HCEC 1CT (cell line): Measurements from ENCODE around the gene ST6GALNAC3.

Source experiments
- DNase-seq: peaks from one replicate; pipeline ENCODE4 v3.0.0-alpha.2; 2017

The ST6GALNAC3 gene

DNA sequence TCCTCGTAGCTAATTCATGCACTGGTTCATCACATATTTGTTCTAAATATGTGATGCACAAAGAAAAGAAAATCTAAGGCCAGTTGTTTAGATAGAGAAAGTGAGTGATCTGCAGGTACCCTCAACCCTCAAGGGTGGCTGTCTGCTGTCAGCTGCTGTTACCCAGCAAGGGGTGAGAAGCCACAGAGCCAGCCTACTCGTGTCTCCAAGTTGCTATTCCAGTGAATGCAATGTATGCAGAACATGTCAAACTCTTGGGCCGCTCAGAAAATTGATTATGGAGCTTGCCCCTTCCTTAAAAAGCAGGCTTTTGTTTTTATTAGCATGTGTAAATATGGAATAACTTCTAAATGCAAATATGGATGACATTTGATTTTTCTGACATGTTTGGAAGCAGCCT, 456.4 kb downstream of the ST6GALNAC3 start:
- DNase-seq = no peak

DNA sequence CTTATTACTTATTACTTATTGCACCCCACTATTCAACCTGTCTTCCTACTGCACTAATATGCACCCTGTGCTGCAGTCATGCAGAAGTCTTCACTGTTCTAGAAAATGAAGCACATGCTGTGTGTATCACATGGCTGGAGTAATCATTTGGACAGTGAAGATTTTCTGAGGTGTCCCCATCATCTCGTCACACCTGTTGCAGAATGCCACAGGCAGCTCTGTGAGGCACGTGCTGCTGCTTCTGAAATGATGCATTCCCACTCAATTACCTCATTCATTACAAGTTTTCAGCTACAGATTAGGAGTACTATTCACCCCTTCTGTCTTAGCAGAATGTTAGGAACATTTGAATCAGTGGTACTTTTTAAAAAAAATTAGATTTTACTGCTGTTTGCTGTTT, 467.1 kb downstream of the ST6GALNAC3 start:
- no peak for DNase-seq

DNA sequence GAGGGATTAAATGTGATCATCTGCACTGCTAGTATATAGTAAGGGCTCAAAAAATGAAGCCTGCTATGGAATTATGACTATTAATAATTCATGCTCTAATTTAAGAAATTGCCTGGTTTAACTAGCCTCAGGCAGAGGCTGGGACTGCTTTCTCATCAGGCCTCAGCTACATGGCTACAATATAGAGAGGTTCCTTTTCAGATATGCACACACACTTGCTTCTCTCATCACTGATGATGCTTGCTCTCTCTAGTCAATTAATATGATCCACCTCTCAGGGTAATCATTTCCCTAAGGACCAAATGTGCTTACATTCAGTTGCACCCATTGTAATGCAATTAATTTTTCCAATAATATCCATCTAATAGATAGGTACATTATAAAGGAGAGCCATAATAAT, 467.8 kb downstream of the ST6GALNAC3 start:
- no peak for DNase-seq

DNA sequence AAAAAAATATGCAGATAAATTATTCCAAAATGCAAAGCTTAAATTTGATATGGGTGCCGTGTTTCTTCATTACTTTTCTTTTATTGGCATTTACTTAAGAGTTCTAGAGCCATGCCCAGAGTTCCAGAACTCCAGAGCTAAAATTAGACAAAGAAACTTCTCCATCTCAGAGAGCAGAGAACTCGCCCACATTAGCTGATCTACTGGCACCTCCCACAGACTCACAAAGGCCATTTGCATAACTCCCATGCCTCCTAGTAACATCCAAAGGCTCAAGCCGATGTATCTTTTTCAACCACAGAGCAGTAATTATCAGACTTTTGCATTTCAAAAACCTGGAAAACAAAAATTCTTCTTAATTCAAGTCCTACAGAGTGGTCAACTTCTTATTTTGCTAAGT, 468.9 kb downstream of the ST6GALNAC3 start:
- no peak for DNase-seq

DNA sequence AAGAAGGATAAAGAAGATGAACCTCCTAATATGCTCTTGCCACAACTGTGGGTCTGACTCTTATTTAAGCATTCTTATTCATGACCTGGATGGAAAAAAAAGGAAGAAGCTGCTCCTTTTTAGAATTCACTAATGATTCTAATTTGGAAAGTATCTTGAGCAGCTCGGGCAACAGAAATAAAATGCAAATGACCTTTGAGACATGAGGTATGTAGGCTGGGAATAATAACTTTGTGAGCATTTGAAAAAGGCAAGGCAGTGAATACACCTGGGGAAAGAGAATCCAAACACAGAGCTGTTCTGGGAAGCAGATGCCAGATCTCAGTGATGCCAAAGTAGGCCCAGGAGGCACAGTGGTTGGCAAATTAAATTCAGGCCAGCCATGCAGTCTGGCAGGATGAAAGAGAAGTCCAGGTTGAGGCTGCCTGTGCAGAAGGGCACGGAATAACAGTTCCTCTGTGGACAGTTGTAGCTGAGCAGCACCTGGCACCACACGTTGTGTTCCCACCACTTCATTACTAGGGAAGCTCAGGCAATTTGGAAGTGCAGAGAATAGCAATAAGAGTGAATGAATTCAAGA, 471.9 kb downstream of the ST6GALNAC3 start:
- DNase-seq = no peak

DNA sequence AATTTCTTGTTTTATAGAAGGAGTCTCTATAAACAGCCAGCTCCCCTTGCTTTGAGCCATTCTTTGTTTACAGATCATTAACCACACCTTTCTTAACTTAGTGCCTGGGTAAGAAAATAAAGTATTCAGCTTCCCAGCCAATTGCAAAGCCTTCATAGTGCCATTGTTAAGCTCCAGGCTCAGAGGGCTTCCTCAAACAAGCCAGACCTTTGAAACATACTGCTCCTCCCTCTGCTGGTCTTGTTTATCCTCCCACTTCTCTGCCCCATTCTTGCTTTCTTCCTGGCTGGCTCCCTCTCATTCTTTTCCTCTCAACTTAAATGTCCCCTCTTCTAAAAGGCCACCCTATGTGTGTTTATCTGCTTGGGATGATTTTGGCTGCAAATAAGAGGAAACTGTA, 473.4 kb downstream of the ST6GALNAC3 start:
- no peak for DNase-seq

DNA sequence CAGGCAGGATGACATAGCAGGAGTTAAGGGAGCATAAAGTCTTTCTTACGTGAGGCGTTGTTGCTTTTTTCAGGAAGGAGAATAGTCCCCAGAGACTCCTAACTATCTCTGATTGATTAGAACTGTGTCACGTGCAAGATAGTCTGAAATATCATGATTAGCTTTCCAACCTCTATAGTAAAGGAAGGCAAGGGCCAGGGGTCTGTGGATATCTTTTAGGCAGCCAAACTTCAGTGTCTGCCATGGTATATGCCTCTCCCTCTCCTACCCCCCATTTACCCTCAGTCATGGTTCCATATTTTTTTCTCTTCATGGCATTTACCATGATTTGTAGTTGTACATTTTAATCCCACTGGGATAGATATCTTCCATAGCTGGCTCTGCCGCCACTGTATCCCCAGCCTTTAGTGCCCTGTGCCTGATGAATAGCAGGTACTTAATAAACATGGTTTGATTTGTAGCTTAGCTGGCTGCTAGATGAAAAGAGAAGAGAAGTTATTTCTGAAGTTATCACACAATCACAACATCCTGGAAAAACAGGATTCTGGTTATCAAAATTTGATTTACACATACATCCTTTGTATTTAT, 474.1 kb downstream of the ST6GALNAC3 start:
- DNase-seq = no peak

DNA sequence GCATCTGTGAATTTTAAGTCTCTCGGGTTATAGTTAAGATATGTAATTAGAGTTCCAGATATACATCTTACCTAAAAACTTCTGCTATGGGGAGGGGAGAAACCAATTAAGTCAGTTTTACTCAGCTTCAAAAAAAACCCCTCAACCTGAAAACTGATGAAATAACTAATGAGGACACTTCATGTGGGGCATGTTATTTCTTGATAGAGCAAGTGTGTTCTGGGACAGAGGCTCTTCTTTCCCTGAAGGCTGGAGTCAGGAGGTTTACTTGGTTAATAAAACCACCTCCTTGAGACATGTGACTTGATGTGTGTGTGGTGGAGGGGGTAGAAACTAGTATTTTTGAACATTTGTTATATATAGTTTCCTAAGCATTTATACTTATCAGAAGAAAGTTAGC, 479.7 kb downstream of the ST6GALNAC3 start:
- DNase-seq = no peak

DNA sequence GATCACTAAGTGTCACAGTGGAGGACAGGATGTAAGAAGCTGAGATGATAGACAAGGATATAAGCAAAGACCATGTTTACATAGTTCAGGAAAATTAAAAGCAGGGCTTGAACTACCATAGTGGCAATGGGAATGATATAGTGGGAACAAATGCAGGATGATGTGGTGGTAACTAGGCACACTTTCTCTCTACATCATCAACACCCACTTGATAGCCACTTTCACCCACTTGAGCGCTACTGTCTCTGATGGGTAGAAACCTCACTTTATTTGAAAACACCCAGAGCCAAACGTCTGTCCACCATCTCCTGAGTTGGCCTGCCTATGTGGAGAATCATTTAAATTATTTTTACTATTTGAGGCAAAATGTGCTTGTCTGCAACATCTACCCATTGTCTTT, 487.7 kb downstream of the ST6GALNAC3 start:
- DNase-seq = no peak

DNA sequence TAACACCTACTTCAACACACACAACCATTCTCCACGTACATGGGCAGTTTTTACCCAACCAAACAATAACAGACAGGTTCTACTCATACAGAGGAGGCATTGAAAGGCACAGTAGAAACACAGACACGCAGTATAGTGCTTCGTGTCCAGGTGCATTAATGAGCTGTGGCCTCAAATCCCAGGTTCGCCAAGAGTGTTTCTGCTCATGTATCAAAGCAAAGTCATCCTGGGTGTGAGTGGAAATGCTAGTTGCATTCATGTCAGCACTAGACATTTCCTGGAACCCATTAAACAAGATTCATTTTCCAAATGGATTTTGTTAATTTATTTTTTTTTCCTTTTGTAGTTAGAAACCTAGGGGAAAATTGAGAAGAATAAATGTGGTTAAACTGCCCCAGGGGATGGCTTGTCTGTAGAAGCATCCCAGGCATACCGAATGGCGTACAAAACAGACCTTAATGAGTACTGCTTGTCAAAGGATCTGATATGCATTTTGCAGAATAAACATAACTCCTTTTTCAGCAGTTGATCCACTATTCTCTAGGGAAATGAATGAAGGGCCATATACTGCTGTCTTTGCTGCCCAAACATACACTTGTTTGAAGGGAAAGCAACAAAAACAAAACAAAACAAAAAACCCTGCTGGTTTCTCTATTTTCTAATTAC, 494.2 kb downstream of the ST6GALNAC3 start:
- DNase-seq = no peak

DNA sequence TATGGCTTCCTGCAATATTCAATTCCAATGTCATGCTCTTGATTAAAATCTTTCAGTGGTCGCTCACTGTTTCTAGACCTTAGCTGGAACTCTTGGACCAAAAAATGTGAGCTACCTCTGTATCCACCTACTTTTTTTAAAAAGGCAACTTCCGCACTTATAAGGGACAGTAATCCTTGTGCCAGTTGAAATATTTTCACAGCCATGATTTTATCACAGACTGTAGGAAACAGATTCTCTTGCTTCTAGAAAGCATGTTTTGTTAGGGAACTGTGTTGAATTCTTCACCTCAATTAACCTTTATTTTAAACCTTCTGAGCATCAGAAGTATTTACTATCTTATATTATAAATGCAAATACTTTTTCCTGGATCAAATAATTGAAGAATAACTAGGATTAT, 496.7 kb downstream of the ST6GALNAC3 start:
- no peak for DNase-seq

DNA sequence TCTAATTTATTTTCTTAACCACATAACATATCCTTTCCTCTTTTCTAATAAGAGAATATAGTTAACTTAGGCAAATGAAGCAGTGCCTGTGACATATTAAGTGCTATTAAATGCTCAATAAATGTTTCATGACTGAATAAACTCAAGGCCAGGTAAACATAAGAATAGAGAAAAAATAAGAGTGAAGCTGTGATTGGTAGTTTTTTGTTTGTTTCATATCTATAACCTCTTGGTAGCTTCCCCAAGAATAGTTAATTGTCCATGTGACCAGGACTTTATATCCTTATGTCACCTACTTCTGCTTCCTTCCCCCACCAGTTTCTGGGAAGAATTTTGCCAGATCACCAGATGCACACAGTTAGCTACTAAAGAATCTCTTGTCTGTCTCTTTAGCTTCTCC, 497.7 kb downstream of the ST6GALNAC3 start:
- no peak for DNase-seq

DNA sequence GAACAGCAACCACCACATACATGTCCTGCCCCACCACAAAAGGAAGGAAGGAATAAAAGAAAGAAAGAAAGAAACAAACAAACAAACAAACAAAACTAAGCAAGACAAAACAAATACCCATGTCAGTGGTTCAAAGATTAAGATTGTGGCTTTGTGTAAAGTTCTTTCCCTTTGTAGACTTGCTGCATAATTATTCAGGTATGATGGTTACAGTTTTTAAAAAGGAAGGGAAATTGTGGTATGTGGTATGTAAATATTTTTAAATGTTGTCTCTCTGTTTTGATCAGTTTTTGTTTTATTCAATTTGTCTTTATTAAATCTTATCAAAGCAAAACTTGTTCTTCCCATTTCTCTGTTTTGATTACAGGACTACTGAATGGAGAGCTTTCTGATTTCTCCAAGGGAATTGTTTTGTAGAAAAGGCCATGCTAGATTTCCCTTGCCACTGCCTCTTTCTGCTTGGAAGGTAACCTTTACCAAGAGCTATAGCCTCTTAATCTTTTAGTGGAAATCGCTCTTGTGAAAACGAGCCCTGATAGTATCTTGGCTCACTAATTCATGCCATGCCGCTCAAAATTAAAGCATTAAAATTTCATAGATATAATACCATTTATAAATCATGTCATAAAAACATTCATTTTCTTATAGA, 502.5 kb downstream of the ST6GALNAC3 start:
- no peak for DNase-seq

DNA sequence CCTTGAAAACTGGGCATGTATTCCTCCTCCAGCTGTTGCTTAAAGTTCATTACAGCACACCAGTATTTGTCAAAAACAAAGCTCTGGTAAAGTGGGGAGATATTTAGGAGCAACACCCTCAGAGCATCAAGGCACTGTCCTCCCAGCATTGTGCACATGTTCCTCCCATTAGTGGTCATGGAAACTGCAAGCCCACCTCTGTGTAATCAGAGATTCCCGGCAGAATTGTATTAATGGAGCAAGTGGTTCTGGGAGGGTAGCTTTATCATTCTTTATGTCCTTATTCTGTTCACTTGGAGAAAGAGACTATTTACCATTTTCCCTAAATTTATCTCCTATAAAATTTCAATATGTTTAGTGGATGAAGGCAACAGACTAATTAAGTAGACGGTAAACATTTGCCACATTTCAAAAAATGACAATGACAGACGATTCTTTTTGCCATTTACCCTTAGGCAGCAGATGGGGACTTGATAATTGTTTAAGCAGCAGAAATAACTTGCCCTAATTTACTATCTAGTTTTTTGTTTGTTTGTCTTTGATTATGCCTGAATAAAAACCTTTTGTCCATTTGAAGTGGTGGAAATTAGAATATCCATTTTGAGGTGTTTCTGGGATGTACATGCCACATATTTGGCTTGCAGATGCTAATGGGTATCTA, 503.1 kb downstream of the ST6GALNAC3 start:
- no peak for DNase-seq

DNA sequence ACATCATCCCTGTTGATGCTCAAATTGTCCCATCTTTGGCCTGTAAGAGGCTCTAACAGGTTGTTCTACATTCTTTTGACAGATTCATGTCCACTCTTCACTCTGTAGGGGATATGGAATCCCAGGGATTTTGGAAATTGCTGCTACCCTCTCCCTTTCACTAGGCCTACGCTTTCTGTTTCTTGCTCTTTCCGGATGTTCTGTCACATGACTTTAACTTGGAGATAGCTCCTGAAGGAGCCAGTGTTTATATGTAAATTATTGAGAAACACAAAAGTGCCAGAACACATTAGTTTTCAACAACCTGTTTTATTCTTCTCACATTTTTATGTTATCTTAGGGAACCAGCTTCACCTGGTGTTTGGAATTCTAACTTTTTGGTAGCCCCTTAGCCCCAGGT, 505.7 kb downstream of the ST6GALNAC3 start:
- no peak for DNase-seq

DNA sequence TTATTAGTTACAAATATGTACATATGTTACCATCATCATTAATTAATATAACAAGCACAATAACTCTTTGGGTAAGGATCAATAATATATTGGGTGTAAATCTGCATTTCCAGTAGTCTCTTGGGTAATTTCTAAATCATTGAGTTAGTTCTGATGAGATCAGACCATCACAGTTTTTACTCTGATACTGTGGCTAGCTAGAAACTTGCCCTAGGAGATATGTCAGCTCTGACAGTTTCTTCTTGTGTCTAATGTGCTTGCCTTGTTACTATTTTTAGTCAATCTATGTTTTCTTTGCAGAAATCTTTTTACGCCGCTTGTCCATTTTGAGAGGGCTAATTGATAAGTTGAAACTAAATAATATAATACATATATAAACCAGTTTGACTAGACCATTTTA, 507.2 kb downstream of the ST6GALNAC3 start:
- DNase-seq = no peak

DNA sequence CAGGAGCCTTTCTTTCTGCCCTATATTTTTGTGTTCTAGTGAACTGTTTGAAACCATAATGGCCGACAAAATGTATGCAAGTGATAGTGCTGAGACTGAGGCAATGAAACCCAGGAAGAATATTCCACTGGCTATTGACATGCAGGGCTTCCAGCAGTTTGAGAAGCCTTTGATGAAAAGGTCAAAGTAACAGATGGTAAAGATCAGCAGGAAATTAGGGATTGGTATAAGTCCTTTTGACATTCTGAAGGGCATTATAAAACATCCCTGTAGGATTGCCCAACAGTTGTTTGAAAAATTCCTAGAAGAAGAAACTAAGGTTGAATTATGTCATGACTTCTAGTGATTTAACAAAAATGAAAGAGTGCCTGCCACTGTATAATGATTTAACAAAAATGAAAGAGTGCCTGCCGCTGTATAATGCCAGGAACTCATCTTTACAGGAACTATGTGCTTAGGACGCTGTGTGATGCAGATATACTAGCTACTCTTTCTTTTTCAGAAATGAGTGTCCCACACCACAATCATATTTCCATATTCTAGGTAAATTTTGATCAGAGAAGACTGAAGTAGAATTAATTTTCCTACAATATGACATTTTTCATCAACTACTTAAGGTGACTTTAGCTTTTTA, 508.8 kb downstream of the ST6GALNAC3 start:
- no peak for DNase-seq

DNA sequence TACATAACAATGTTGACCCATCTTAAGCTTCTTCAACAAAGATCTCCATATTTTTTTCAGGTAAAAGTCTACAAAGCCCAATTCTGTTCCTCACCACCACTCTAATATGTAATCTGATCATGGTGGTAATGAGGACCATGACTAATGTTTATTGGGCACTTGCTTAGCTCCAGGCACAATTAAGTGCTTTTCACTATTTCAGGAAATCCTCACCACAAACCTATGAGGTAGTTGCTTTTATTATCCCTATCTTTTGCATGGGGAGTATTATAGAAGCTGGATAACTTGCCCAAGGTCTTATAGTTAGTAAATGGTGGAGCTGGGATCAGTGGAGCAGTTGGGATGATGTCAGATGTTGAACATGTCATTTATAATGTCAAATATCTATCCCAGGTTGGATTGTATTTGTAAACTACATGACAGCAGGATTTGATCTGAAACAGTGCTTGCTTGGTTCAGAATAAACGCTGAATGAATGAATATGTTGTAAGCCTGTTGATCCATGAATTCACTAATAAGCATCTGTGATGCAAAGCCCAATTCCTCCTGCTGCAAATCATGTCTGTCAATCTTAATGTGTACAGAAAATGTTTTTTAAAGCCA, 509.4 kb downstream of the ST6GALNAC3 start:
- DNase-seq = no peak

DNA sequence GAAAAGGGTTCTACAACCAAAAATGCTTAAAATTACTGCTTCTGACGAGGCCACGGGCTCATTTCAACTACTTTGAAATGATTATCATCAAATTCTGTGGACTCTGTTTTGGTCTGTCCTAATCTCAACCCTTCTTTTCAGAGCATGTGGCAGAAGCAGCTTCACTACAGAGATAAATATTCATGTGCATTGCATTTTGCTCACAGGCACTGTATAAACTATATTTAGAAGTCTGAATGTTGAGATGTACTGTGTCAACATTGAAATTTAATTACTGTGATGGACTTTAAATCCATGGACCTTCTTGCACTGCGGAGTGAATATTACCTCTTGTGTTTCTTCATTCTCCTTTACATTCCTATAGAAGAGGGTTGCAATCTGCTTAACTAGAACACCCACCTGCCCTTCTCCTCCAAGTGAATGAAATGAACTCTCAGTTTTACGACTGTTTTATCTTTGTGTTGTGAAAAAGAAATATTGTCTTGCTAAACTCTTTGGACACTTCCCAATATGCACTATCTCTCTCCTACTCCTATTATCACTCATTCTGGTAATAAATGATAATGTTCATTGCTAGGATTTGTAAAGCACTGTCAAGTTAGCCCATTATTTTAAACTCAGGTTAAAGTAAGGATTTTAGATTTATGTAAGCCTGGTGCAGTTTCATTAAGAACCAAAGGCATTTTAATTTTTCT, 511.6 kb downstream of the ST6GALNAC3 start:
- no peak for DNase-seq

DNA sequence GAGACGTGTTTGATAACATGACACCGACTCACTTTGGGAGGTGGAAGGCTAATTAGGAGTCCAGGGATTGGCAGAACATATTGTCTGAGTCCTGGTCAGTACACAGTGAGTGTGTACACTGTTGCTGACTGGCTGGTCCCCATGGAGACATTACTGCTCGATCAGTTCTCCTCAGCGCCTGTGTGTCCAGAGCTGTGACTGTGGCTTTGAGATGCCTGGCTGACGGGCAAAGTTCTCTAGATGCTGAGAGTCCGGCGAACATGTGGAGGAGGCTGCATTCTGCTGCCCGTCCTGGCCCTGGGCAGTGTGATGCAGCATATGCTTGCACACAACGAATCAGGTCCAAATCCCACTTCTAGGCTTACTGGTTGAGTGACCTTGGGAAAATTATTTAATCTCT, 512.7 kb downstream of the ST6GALNAC3 start:
- DNase-seq = no peak

DNA sequence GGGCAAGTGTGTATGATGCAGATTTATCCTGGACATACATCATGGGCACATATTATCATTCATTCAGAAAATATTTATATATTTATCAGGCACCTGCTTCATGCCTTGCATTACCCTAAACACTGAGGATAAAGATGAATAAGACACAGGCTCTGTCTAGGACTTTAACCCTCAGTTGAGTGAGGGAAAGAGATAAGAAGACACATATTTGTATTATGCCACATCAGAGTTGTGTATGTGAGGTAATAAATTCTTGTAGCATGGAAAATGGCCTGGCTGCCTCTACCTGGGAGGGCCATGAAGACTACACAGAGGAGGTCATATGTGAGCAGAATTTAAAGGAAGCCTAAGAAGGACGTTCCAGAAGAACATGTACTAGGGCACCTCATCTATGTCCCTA, 516.9 kb downstream of the ST6GALNAC3 start:
- no peak for DNase-seq

DNA sequence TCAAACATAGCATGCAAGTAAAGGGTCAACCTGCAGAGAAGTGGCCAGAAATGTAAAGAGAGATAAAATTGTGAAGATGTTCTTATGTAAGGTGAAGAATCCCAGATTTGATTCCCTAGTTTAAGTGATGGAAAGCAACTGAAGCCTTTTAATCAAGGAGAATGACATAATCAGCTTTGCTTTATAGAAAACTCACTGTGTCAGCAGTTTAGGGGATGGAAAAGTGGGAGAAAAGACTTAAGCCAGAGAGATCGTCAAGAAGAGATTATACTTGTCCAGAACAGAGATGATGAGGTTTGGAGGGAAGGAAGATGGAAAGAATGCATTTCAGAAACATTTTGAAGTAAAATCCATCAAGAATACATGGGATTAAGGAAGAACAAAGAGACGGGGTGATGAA, 517.4 kb downstream of the ST6GALNAC3 start:
- no peak for DNase-seq
